Smooth muscle cell (in vitro differentiated cells): ENCODE results near the gene NEK4. TPM values are rescaled to one million over a fixed set of nuclear protein-coding genes. Genes with fewer than 3 reads are reported as not detected.

Source experiments
- DNase-seq: peaks from one replicate; lab custom pipeline; 2025; ENCODE audit not compliant: unreplicated experiment; lab: John Stamatoyannopoulos, UW
- H2AFZ ChIP-seq: fragments of 200-600 bp; sonication (generic); 2 replicates; pipeline ENCODE4 v1.6.0; 2016; ENCODE audit warnings: antibody characterized with exemption, low read depth, mild to moderate bottlenecking
- H3F3A ChIP-seq: fragments of 200-600 bp; sonication (generic); 2 replicates; pipeline ENCODE4 v1.6.0; 2017; ENCODE audit warnings: antibody characterized with exemption, low read depth
- H3K27ac ChIP-seq: fragments of 200-600 bp; sonication (generic); 2 replicates; pipeline ENCODE4 v1.5.1; 2016; ENCODE audit warnings: low read depth, mild to moderate bottlenecking
- H3K27me3 ChIP-seq: fragments of 200-600 bp; sonication (generic); 2 replicates; pipeline ENCODE4 v1.6.1; 2016; ENCODE audit warnings: low read depth, mild to moderate bottlenecking
- H3K36me3 ChIP-seq: fragments of 200-600 bp; sonication (generic); 2 replicates; pipeline ENCODE4 v1.5.1; 2016; ENCODE audit warnings: low read depth
- H3K4me1 ChIP-seq: fragments of 200-600 bp; sonication (generic); 2 replicates; pipeline ENCODE4 v1.5.1; 2016; ENCODE audit warnings: low read depth
- H3K4me2 ChIP-seq: fragments of 200-600 bp; sonication (generic); 2 replicates; pipeline ENCODE4 v1.6.0; 2016; ENCODE audit warnings: mild to moderate bottlenecking
- H3K4me3 ChIP-seq: fragments of 200-600 bp; sonication (generic); 2 replicates; pipeline ENCODE4 v1.5.1; 2016; ENCODE audit warnings: mild to moderate bottlenecking
- H3K79me2 ChIP-seq: fragments of 200-600 bp; sonication (generic); 2 replicates; pipeline ENCODE4 v1.6.0; 2016; ENCODE audit warnings: low read depth, mild to moderate bottlenecking
- H3K9ac ChIP-seq: fragments of 200-600 bp; sonication (generic); 2 replicates; pipeline ENCODE4 v1.6.0; 2016; ENCODE audit warnings: low read depth
- H3K9me3 ChIP-seq: fragments of 200-600 bp; sonication (generic); replicated peaks from 2 replicates; pipeline ENCODE4 v1.5.1; 2016; ENCODE audit warnings: low read depth
- H4K20me1 ChIP-seq: fragments of 200-600 bp; sonication (generic); 2 replicates; pipeline ENCODE4 v1.6.0; 2016; ENCODE audit warnings: low read depth
- CTCF ChIP-seq: fragments of 200-600 bp; sonication (generic); IDR thresholded peaks from 2 replicates; pipeline ENCODE4 v1.5.1; 2017; ENCODE audit warnings: borderline replicate concordance, mild to moderate bottlenecking, antibody characterized with exemption; ENCODE audit not compliant: insufficient read depth, poor library complexity, severe bottlenecking
- WGBS: methylation state at CpG from one replicate; pipeline ENCODE4 v1.1.7; 2016; ENCODE audit warnings: low lambda C conversion rate; 5-methylcytosine and 5-hydroxymethylcytosine counted together
- polyA plus RNA-seq: library from polyadenylated mRNA; unstranded; fragments of >200 nt; fragmentation: Nextera tagmentation; extraction: Ambion mirVana; gene quantifications from 2 replicates; pipeline ENCODE4 v1.2.1, GENCODE V29; 2016
- total RNA-seq: library from RNA; depleted of rRNA; stranded (reverse); fragments of >200 nt; gene quantifications from 2 replicates; pipeline ENCODE4 v1.2.3, GENCODE V29; 2014

Gene NEK4
- total and polyA plus RNA-seq, 2 experiments from 2014 or later: 8.6 to 11.0 TPM

GRCh38 chr3:52771702-52772101 lies 962 bp upstream of the NEK4 start:
- WGBS: 92% methylated on average over 10 of the region's 10 CpGs
- H3F3A ChIP-seq: no peaks in the 10 kb centered on the region
- no peaks in the 10 kb centered on the region for H3K9me3 ChIP-seq
- H2AFZ ChIP-seq: peak overlapping the region; percentile 98
- no peak overlapping the region for H3K4me3 ChIP-seq
- H3K36me3 ChIP-seq: no peaks in the 10 kb centered on the region
- H3K79me2 ChIP-seq: peaks cover 23% of the 10 kb centered on the region
- TF ChIP-seq CTCF: no peak
- H3K4me2 ChIP-seq: peak overlapping the region; percentile 98
- H3K27ac ChIP-seq: no peak overlapping the region
- H3K4me1 ChIP-seq: peaks cover 10% of the 10 kb centered on the region
- no peaks in the 10 kb centered on the region for H3K27me3 ChIP-seq
- H3K9ac ChIP-seq: no peak overlapping the region
- no peaks in the 10 kb centered on the region for H4K20me1 ChIP-seq
- no peak for DNase-seq

GRCh38 chr3:52771334-52771681 lies 568 bp upstream of the NEK4 start:
- no peak for TF ChIP-seq CTCF
- peak overlapping the region; percentile 62 for H3K9ac ChIP-seq
- peaks cover 10% of the 10 kb centered on the region for H3K4me1 ChIP-seq
- peak overlapping the region; percentile 98 for H2AFZ ChIP-seq
- no peaks in the 10 kb centered on the region for H3K27me3 ChIP-seq
- no peaks in the 10 kb centered on the region for H4K20me1 ChIP-seq
- H3K9me3 ChIP-seq: no peaks in the 10 kb centered on the region
- no peaks in the 10 kb centered on the region for H3F3A ChIP-seq
- 52% methylated on average over 5 of the region's 5 CpGs for WGBS
- peak overlapping the region; percentile 97 for H3K4me3 ChIP-seq
- peak overlapping the region; percentile 98 for H3K4me2 ChIP-seq
- H3K27ac ChIP-seq: peak overlapping the region; percentile 10
- peaks cover 23% of the 10 kb centered on the region for H3K79me2 ChIP-seq
- no peak for DNase-seq
- H3K36me3 ChIP-seq: peaks cover under 1% of the 10 kb centered on the region

- Histone ChIP-seq H3K9me3 (no peaks in the 10 kb centered on the region), H3K27me3 (no peaks in the 10 kb centered on the region), H3F3A (no peaks in the 10 kb centered on the region), H4K20me1 (no peaks in the 10 kb centered on the region), H2AFZ (peak overlapping the region; percentile 95), H3K36me3 (peaks cover 12% of the 10 kb centered on the region), H3K4me1 (peaks cover 10% of the 10 kb centered on the region), H3K79me2 (peaks cover 23% of the 10 kb centered on the region), H3K4me2 (peak overlapping the region; percentile 98), H3K27ac (no peak overlapping the region), H3K4me3 (peak overlapping the region; percentile 97), H3K9ac (peak overlapping the region; percentile 77)
- DNase-seq: no peak
- TF ChIP-seq CTCF: no peak
- WGBS: 23% methylated on average over 13 of the region's 13 CpGs
Measured at GRCh38 chr3:52769786-52770455, 819 bp downstream of the NEK4 start.

GRCh38 chr3:52763466-52763865 lies 7.3 kb downstream of the NEK4 start:
- Histone ChIP-seq H3K4me1 (no peaks in the 10 kb centered on the region), H3K79me2 (peaks cover 2% of the 10 kb centered on the region), H3F3A (no peaks in the 10 kb centered on the region), H3K4me2 (no peak overlapping the region), H3K27me3 (no peaks in the 10 kb centered on the region), H2AFZ (no peak overlapping the region), H3K27ac (no peak overlapping the region), H3K9ac (no peak overlapping the region), H3K9me3 (no peaks in the 10 kb centered on the region), H3K4me3 (no peak overlapping the region), H4K20me1 (no peaks in the 10 kb centered on the region), H3K36me3 (peaks cover 46% of the 10 kb centered on the region)
- TF ChIP-seq CTCF: no peak
- 88% methylated on average over 2 of the region's 2 CpGs for WGBS
- DNase-seq: no peak
